C4-2B (cell line): Measurements from ENCODE around the gene PXDC1.

Experiments used
- ZFX ChIP-seq: fragments of 450-650 bp; IDR thresholded peaks from 2 replicates; pipeline ENCODE4 v1.6.1; 2017
- TF ChIP-seq, protein P1 (sequence below): fragments of 450-650 bp; conservative IDR thresholded peaks from 2 replicates; pipeline ENCODE4 v1.5.1; 2017; ENCODE audit warnings: mild to moderate bottlenecking

DNA sequence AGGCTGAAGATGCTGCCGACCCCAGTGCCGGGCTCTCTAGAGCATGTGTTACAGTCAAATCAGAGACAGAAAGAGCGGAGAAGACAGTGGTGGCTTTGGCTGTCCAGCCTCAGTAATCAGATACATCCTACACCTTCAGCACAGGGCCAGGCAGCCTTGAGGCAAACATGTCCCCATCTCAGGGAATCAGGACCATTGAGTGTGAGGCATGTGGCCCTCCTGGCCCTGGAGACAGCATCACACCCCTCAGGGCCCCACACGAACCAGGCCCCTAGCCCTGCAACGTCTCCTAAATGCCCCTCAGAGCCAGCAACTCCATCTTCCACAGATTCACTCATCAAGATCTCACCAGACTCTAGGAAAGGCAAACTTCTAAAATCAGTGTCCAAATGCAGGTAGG lies 24.5 kb downstream of the PXDC1 start:
- TF ChIP-seq, protein P1, sequence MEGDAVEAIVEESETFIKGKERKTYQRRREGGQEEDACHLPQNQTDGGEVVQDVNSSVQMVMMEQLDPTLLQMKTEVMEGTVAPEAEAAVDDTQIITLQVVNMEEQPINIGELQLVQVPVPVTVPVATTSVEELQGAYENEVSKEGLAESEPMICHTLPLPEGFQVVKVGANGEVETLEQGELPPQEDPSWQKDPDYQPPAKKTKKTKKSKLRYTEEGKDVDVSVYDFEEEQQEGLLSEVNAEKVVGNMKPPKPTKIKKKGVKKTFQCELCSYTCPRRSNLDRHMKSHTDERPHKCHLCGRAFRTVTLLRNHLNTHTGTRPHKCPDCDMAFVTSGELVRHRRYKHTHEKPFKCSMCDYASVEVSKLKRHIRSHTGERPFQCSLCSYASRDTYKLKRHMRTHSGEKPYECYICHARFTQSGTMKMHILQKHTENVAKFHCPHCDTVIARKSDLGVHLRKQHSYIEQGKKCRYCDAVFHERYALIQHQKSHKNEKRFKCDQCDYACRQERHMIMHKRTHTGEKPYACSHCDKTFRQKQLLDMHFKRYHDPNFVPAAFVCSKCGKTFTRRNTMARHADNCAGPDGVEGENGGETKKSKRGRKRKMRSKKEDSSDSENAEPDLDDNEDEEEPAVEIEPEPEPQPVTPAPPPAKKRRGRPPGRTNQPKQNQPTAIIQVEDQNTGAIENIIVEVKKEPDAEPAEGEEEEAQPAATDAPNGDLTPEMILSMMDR = no peak
- TF ChIP-seq ZFX = no peak
